ENCODE measurements around the gene STBD1.

- TF ChIP-seq CTCF (IDR thresholded peaks at IDR 0.05) (no peak), CHD2 (IDR thresholded peaks at IDR 0.05; ENCODE audit: low read length, partially characterized antibody) (no peak), ZBTB33 (IDR thresholded peaks at IDR 0.05; ENCODE audit: borderline replicate concordance, low read depth) (no peak)
Measured at GRCh38 chr4:76298227-76298626, 8.3 kb upstream of the STBD1 start.
